ENCODE data around the gene CAPS2.
A peak's percentile ranks its signal among the peaks of the same experiment; 100 is the strongest.
"Not testable (repeated sequence)": the region's sequence is repeated elsewhere in the genome, so short reads cannot be mapped to it uniquely, and the experiment has no call there.

The CAPS2 gene

GRCh38 chr12:75329918-75330826 is at the start of gene CAPS2:
Gene CAPS2 (minus strand): TSS chr12:75330324. CDS start chr12:75326498, 3,826 bp downstream.
- peak; percentile 46 for DNase-seq

- DNase-seq: no peak
These were observed 48.2 kb upstream of the CAPS2 start for GRCh38 chr12:75378354-75378753.

GRCh38 chr12:75374971-75375370 is 44.8 kb upstream of the CAPS2 start:
- no peak for DNase-seq

- no peak for DNase-seq
These were observed 36.5 kb upstream of the CAPS2 start for GRCh38 chr12:75366629-75367028.

GRCh38 chr12:75364919-75365318 is 34.8 kb upstream of the CAPS2 start:
- peak; percentile 62 for DNase-seq

- DNase-seq: no peak
These were observed 31.3 kb upstream of the CAPS2 start for GRCh38 chr12:75361408-75361807.

DNA sequence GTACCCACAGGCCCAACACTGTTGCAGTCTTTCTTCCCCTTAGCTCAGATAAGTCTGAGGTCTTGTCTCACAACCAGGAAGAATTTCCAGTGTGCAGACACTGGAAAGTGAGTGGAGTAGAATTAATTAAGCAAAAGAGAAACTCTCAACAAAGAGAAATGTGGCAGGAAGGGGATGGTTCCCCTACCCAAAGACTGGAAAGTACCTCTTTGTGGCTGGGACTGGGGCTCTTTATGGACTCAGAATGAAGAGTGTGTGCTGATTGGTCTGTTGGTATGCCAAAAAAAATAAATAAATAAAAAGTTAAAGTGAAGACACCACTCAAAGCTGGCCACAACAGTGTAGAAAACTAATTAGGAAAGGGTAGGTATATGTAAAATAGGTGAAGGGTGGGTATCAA is 30.8 kb upstream of the CAPS2 start:
- no peak for DNase-seq

DNA sequence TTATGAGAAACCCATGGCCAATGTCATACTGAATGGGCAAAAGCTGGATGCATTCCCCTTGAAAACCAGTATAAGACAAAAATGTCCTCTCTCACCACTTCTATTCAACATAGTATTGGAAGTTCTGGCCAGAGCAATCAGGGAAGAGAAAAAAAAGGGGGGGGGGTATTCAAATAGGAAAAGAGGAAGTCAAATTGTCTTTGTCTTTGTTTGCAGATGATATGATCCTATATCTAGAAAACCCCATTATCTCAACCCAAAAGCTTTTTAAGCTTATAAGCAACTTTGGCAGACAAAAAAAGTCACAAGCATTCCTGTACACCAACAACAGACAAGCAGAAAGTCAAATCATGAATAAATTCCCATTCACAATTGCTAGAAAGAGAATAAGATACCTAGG is 23.9 kb upstream of the CAPS2 start:
- DNase-seq: no peak

GRCh38 chr12:75350413-75350812 is 20.3 kb upstream of the CAPS2 start:
- DNase-seq: no peak

DNA sequence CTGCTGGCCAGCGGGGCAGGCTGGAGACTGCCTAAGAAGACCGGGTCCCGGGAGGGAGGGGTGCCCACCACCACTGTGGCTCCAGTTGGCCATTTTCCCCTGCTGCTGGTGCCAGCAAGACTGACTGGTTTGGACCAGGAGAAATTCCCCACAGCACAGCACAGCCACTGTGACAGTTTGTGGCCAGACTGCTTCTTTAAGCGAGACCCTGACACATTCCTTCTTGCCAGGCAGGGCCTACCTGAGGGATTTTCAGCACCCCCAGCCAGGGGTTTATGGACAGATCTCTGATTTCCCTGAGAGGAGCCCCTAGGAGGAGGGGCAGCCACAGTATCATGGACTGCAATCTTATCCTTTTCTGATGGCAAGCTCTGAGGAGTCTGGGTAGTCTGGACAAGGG is 19.8 kb upstream of the CAPS2 start:
- no peak for DNase-seq

GRCh38 chr12:75346215-75346614 is 16.1 kb upstream of the CAPS2 start:
- DNase-seq: not testable (repeated sequence)

DNA sequence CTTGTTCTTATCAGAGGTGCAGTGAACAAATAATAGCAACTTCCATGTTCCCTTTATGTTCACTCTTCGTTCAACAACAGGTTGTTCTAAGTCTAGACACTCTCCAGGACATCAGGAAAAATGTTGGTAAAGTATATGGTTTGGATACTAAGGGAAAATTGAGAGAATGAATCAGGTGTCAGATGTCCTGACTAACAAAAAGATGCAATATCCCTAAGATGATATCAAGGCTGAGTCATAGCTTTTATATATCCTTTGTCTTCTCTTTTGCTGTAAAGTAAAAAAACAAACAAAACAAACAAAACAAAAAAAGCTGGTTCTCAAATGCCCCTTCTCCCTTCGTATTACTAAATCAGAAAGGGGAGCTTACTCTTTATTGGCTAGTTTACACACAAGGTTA is 15.4 kb upstream of the CAPS2 start:
- DNase-seq: no peak

- DNase-seq: no peak
These were observed 11.7 kb upstream of the CAPS2 start for GRCh38 chr12:75341873-75342272.

DNA sequence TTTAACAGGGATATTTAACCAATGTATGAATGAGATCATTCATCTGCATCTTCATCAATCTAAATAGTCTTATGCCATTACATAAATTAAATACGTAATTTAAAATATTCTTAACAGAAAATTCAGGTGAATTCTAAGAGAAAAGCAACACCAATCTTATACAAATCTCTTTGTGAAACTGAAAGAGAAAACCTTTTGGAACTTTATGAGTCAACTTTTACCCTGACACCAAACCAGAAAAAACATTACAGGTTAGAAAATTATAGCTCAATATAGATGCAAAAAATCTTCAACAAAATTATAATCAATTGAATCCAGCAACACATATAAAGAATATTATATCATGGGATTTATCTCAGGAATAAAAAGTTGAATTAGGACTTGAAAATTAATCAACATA is 7.8 kb upstream of the CAPS2 start:
- no peak for DNase-seq

- peak; percentile 26 for DNase-seq
These were observed 4.4 kb upstream of the CAPS2 start, which contains the start of gene GLIPR1L1 for GRCh38 chr12:75334384-75335030. Gene GLIPR1L1 (plus strand): TSS chr12:75334670. CDS start chr12:75334729, 59 bp downstream.

DNA sequence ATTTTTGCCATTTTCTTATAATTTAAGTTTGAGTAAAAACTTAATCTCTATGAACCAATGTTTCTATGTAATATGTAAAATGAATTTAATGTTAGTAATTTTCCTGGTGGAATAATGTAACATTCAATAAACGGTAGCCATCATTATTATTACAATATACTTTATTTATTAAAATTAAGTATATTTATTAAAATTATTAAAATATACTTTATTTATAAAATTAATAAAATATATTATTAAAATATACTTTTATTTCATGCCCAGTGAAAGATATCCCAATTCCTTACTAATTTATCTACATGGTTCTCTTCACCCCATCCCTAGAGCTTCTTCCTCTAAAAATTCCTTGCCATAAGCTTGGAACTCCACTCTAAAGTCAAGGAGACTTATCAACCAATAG is 2.5 kb downstream of the CAPS2 start:
- no peak for DNase-seq

DNA sequence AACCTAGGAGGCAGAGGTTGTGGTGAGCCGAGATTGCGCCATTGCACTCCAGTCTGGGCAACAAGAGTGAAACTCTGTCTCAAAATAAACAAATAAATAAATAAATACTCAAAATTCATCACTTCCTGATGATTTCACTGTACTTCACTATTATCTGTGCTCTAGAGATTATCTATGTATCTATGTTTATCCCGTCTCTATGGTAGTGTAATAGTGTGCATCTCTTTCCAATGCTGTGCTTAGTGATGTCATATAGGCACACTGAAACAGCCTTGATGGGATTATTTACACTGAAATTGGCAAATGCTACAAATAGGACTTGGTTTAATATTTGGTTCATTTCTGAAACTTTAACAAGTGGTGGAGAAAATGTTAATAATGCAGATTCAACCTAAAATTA is 6.5 kb downstream of the CAPS2 start:
- DNase-seq: no peak

DNA sequence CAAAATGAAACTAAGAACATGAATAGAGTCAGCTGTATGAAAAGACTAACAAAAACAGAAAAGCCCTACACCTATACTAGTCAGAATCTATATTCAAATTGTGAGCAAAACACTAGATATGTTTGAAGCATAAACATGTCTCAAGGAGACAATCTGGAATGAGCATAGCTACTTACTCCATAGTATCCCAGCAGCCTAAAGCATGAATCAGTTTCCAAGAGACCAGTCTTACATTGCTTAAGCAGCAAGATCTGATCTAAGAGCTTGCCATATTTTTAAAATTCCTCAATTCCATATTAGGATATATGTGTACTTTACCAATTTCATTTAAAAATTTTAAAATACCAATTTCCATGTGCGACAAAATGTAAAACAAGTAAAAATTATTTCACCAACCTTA is 7.7 kb downstream of the CAPS2 start:
- no peak for DNase-seq

DNA sequence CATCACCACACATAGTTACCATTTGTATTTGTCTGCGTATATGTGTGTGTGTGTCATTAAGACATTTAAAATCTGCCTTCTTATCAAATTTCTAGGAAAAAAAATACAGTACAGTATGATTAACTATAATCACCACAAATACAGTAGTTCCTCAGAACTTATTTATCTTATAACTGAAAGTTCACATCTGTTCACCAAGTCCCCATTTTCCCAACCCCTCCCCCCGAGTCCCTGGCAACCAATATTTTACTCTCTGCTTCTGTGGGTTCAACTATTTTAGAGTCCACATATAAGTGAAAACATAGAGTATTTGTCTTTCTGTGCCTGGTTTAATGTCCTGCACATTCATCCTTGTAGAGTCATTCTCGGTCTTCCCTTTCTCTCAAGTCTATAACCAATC is 12.3 kb downstream of the CAPS2 start:
- DNase-seq: no peak

DNA sequence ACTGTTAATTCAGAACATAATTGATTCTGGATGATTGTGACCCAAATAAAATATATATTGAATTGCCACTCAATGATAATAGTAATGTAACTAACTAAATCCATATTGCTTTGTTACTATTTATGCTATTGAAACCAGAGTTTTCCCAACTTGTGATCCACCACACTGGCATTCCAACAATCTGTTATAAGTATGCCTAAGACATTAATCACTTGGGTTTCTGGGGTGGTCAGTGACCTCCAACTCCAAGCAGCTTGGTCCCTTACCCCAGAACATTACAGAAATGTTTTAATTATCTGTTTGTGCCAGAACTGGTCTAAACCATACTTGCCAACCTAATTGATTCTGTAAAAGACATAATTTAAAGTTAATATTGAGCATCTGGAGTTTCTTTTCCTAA is 14.6 kb downstream of the CAPS2 start:
- DNase-seq: no peak

DNA sequence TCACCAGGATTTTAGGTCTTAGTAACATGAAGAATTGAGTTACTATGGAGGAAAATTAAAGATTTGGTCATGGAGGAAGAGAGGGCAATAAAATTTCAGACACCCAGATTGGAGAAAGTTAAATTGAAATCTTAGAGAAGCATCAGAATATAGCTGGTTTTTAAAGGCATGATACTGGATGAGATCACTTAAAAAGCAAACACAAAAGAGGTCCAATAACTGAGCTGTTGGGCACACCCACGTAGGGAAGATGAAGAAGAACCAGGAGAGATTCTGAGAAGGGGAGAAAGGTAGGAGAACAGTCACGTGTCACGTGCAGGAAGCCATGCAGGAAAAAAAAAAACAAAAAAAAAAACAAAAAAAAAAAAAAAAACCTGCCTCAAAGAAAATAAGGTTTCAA is 18.8 kb downstream of the CAPS2 start:
- no peak for DNase-seq

DNA sequence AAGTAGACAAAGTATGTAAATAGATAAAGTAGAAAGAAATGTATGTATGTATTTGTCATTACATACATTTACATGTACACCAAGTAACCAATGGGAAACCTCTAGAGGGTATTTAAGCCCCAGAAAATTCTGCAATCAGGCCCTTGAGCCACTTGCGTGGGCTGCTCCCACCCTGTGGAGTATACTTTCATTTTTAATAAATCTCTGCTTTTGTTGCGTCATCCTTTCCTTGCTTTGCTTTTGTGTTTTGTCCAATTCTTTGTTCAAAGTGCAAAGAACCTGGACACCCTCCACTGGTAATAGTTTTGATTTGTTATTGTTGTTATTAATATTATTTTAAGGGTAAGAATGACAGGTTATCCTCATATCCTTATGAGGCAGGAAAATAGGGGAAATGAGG is 21.8 kb downstream of the CAPS2 start:
- DNase-seq: no peak

GRCh38 chr12:75305412-75306332 is 24.5 kb downstream of the CAPS2 start:
- DNase-seq: no peak

All from NCI-H524 treated with DMSO at 0.1 percent for 48 hours (cell line).